Prostate gland (tissue), 2 donors: ENCODE measurements around the gene DPP3.

Source experiments
- POLR2A ChIP-seq: fragments of 450-650 bp; IDR thresholded peaks from one replicate; pipeline ENCODE4 v1.6.1; 2016; ENCODE audit warnings: antibody characterized with exemption, mild to moderate bottlenecking
- TF ChIP-seq, protein P1 (sequence below), 4 experiments: fragments of 200-600 bp in 2 of 4; fragments of 450-650 bp in 2 of 4; sonication (generic) in 2 of 4; IDR thresholded peaks; 1 replicate in 3 of 4; 2 replicates in 1 of 4; pipeline ENCODE4 v1.5.1; 2016 to 2019; ENCODE audit warnings: antibody characterized with exemption in 4 of 4, mild to moderate bottlenecking in 2 of 4, moderate library complexity in 2 of 4

DNA sequence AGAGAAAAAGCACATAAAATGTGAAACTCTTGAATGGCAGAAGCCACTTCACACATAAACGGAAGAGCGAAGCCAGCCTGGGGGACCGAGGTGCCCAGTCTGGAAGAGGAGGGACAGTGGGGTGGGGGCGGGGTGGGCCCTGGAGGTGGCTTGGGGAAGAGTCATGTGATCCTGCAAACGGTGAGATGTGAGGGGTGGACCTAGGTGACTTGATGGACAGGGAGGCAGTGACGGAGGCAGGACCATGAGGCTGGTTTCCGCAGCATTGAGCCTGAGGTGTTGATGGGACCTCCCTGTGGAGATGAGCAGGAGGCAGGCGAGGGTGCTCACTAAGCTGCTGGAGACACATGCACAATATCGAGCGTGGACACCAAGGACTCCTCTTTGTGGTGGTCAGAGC, 48.8 kb downstream of the DPP3 start:
- TF ChIP-seq POLR2A = no peak
- TF ChIP-seq, protein P1, sequence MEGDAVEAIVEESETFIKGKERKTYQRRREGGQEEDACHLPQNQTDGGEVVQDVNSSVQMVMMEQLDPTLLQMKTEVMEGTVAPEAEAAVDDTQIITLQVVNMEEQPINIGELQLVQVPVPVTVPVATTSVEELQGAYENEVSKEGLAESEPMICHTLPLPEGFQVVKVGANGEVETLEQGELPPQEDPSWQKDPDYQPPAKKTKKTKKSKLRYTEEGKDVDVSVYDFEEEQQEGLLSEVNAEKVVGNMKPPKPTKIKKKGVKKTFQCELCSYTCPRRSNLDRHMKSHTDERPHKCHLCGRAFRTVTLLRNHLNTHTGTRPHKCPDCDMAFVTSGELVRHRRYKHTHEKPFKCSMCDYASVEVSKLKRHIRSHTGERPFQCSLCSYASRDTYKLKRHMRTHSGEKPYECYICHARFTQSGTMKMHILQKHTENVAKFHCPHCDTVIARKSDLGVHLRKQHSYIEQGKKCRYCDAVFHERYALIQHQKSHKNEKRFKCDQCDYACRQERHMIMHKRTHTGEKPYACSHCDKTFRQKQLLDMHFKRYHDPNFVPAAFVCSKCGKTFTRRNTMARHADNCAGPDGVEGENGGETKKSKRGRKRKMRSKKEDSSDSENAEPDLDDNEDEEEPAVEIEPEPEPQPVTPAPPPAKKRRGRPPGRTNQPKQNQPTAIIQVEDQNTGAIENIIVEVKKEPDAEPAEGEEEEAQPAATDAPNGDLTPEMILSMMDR (IDR thresholded peaks at IDR 0.05) = no peak
